A549 (cell line): Measurements from ENCODE around the gene CRMP1. TPM values are rescaled to one million over a fixed set of nuclear protein-coding genes. Genes with fewer than 3 reads are reported as not detected.

Experiments
- ATAC-seq, 2 experiments: fragments of 200-7000 bp in 1 of 2; fragments of >200 bp in 1 of 2; cut with Nextera tagmentation in 1 of 2; cut with Tn5 transposase in 1 of 2; 3 replicates each; pipeline versions ENCODE4 v1.8.0 to v1.9.1; 2018 to 2020; ENCODE audit warnings: mild to moderate bottlenecking in 1 of 2, moderate library complexity in 1 of 2
- CTCF ChIA-PET: fragments of 300-600 bp; sonication (Branson Sonifier 250); formaldehyde crosslinking; extraction: SDS; loops from one replicate; lab custom pipeline; 2021; ENCODE audit warnings: antibody characterized with exemption, inconsistent platforms; lab: Yijun Ruan, JAX
- POLR2A ChIA-PET: fragments of 350-600 bp; formaldehyde crosslinking; extraction: SDS; loops from one replicate; lab custom pipeline; 2021; ENCODE audit warnings: antibody characterized with exemption, inconsistent platforms; lab: Yijun Ruan, JAX
- DNase-seq, 2 experiments: peaks; one replicate each; pipeline versions ENCODE4 v3.0.0 to v3.0.0-alpha.2; 2011 to 2016; ENCODE audit warnings: low read depth in 1 of 2, low spot score in 1 of 2
- FAIRE-seq: peaks from 2 replicates; lab custom pipeline; 2011; peaks lifted over from hg19 to GRCh38; lab: Jason Lieb, UNC
- H3K27ac ChIP-seq, 2 experiments: fragments of >200 bp; sonication (Bioruptor Twin); formaldehyde crosslinking; 3 replicates each; pipeline ENCODE4 v1.5.1; 2016 to 2017
- H3K4me1 ChIP-seq: fragments of >200 bp; sonication (Bioruptor Twin); formaldehyde crosslinking; 3 replicates; pipeline ENCODE4 v1.6.1; 2016
- H3K4me2 ChIP-seq: fragments of >200 bp; sonication (Bioruptor Twin); formaldehyde crosslinking; 3 replicates; pipeline ENCODE4 v1.6.1; 2016
- H3K4me3 ChIP-seq: fragments of >200 bp; sonication (Bioruptor Twin); formaldehyde crosslinking; 3 replicates; pipeline ENCODE4 v1.5.1; 2016
- H3K9me3 ChIP-seq: fragments of >200 bp; sonication (Bioruptor Twin); formaldehyde crosslinking; 3 replicates; pipeline ENCODE4 v1.6.1; 2016
- CBX2 ChIP-seq: fragments of 200-600 bp; sonication (generic); IDR thresholded peaks from 2 replicates; pipeline ENCODE4 v1.6.1; 2016; ENCODE audit warnings: low read depth, mild to moderate bottlenecking, borderline replicate concordance
- CHD4 ChIP-seq: fragments of 200-600 bp; sonication (generic); IDR thresholded peaks from 2 replicates; pipeline ENCODE4 v1.6.1; 2016; ENCODE audit warnings: antibody characterized with exemption, mild to moderate bottlenecking, borderline replicate concordance
- EHF ChIP-seq: fragments of 250-450 bp; sonication (Bioruptor Pico); IDR thresholded peaks from 2 replicates; pipeline ENCODE4 v1.5.0; 2020; ENCODE audit warnings: mild to moderate bottlenecking
- EHMT2 ChIP-seq: fragments of 200-600 bp; sonication (generic); IDR thresholded peaks from 2 replicates; pipeline ENCODE4 v1.6.1; 2016; ENCODE audit warnings: antibody characterized with exemption, low read depth, mild to moderate bottlenecking, moderate library complexity
- FOSB ChIP-seq: fragments of 250-450 bp; sonication (Bioruptor Pico); IDR thresholded peaks from 2 replicates; pipeline ENCODE4 v1.5.0; 2020; ENCODE audit warnings: mild to moderate bottlenecking, moderate library complexity
- FOXS1 ChIP-seq: fragments of 250-450 bp; sonication (Bioruptor Pico); IDR thresholded peaks from 2 replicates; pipeline ENCODE4 v1.5.0; 2020; ENCODE audit warnings: mild to moderate bottlenecking, moderate library complexity
- GATA3 ChIP-seq: IDR thresholded peaks from 2 replicates; pipeline ENCODE4 v1.6.1; 2012; ENCODE audit warnings: borderline replicate concordance
- HOXA7 ChIP-seq: fragments of 250-450 bp; sonication (Bioruptor Pico); IDR thresholded peaks from 2 replicates; pipeline ENCODE4 v1.5.0; 2020; ENCODE audit warnings: mild to moderate bottlenecking, moderate library complexity
- JUN ChIP-seq, 2 experiments: fragments of >200 bp; sonication (Bioruptor Twin); formaldehyde crosslinking; IDR thresholded peaks; 2 replicates in 1 of 2; 3 replicates in 1 of 2; pipeline ENCODE4 v1.6.1; 2016 to 2017
- KDM1A ChIP-seq: fragments of 200-600 bp; sonication (generic); IDR thresholded peaks from 2 replicates; pipeline ENCODE4 v1.6.1; 2016; ENCODE audit warnings: low read depth, mild to moderate bottlenecking
- KDM5A ChIP-seq: fragments of 200-600 bp; sonication (generic); IDR thresholded peaks from 2 replicates; pipeline ENCODE4 v1.6.1; 2016; ENCODE audit warnings: antibody characterized with exemption, mild to moderate bottlenecking
- MYC ChIP-seq: IDR thresholded peaks from 2 replicates; pipeline ENCODE4 v1.6.1; 2012; ENCODE audit warnings: mild to moderate bottlenecking, inconsistent platforms, low read length, improper control_type of control experiment, borderline replicate concordance
- NFE2L2 ChIP-seq: fragments of 150-350 bp; conservative IDR thresholded peaks from 2 replicates; pipeline ENCODE4 v1.6.1; 2014; ENCODE audit warnings: low read length
- PHF8 ChIP-seq: fragments of 200-600 bp; sonication (generic); IDR thresholded peaks from 2 replicates; pipeline ENCODE4 v1.6.1; 2016; ENCODE audit warnings: low read depth, mild to moderate bottlenecking, antibody characterized with exemption, moderate library complexity, borderline replicate concordance
- RCOR1 ChIP-seq: fragments of 150-350 bp; IDR thresholded peaks from 2 replicates; pipeline ENCODE4 v1.6.1; 2014; ENCODE audit warnings: antibody characterized with exemption, low read length, low read depth
- RFX5 ChIP-seq: fragments of 450-650 bp; IDR thresholded peaks from 2 replicates; pipeline ENCODE4 v1.7.1; 2014; ENCODE audit warnings: antibody characterized with exemption, mild to moderate bottlenecking, moderate library complexity
- RNF2 ChIP-seq: fragments of 200-600 bp; sonication (generic); IDR thresholded peaks from 2 replicates; pipeline ENCODE4 v1.6.1; 2016; ENCODE audit warnings: low read depth, mild to moderate bottlenecking, antibody characterized with exemption, moderate library complexity, borderline replicate concordance
- ZNF302 ChIP-seq: fragments of 250-450 bp; sonication (Bioruptor Pico); IDR thresholded peaks from 2 replicates; pipeline ENCODE4 v1.9.0; 2021; ENCODE audit warnings: inconsistent platforms, mild to moderate bottlenecking, moderate library complexity
- ZSCAN20 ChIP-seq: fragments of 250-450 bp; sonication (Bioruptor Pico); IDR thresholded peaks from 2 replicates; pipeline ENCODE4 v1.8.0; 2022; ENCODE audit warnings: mild to moderate bottlenecking, moderate library complexity
- WGBS: methylation state at CpG from one replicate; pipeline ENCODE4 v1.1.6; 2017; ENCODE audit errors: missing lambda C conversion rate; 5-methylcytosine and 5-hydroxymethylcytosine counted together
- polyA plus RNA-seq, 4 experiments: library from polyadenylated mRNA; depleted of rRNA in 3 of 4; stranded (reverse); fragments of >200 nt; fragmentation: RNase III in 1 of 4; extraction: RNeasy Plus Mini Kit Qiagen cat#74134 plus additional on column Dnase treatment in 1 of 4; gene quantifications; 2 replicates in 3 of 4; 3 replicates in 1 of 4; pipeline ENCODE4 v1.2.3, GENCODE V29; 2011 to 2017
- TF ChIP-seq, protein P1 (sequence below): fragments of >200 bp; sonication (Bioruptor Twin); formaldehyde crosslinking; IDR thresholded peaks from 3 replicates; pipeline ENCODE4 v1.5.1; 2016
- TF ChIP-seq, protein P2 (sequence below): fragments of 450-650 bp; IDR thresholded peaks from 2 replicates; pipeline ENCODE4 v1.6.1; 2014; ENCODE audit warnings: antibody characterized with exemption
- TF ChIP-seq, protein P3 (sequence below): fragments of 250-450 bp; sonication (Bioruptor Pico); IDR thresholded peaks from 2 replicates; pipeline ENCODE4 v1.5.0; 2021; ENCODE audit warnings: mild to moderate bottlenecking, moderate library complexity, borderline replicate concordance
- TF ChIP-seq, protein P4 (sequence below): fragments of 150-350 bp; IDR thresholded peaks from 2 replicates; pipeline ENCODE4 v1.6.1; 2014; ENCODE audit warnings: low read depth, mild to moderate bottlenecking, low read length
- TF ChIP-seq, protein P5 (sequence below): fragments of >200 bp; sonication (Bioruptor Twin); formaldehyde crosslinking; IDR thresholded peaks from 3 replicates; pipeline ENCODE4 v1.6.1; 2016

CRMP1 gene
- polyA plus RNA-seq, 2 of the 4 experiments (the other 2 are of a cell fraction), result 0.74 to 0.80 TPM

DNA sequence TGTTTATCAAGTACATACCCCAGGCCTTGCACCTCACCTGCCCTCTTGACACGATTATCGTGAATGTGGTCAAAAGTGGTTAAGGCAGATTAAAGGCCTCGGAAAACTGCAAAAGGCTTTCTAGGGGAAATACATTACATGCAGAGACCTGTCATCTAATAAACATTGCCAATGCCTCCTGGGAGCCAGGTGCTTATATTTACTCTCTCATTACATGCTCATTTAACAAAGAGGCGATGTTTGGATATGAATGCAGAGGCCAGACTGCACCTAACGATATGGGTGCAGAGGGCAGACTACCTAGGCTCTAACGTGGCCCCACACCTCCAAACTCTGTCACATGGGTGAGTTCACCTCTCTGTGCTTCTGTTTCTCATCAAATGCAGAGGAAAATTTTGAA, 14.5 kb downstream of the CRMP1 start:
- FAIRE-seq, result no peak
- TF ChIP-seq PHF8 (no peak), EHF (CRISPR knock-in tag) (no peak), EHMT2 (no peak), GATA3 (no peak), CHD4 (no peak), JUN (IDR thresholded peaks at IDR 0.05) (no peak)

DNA sequence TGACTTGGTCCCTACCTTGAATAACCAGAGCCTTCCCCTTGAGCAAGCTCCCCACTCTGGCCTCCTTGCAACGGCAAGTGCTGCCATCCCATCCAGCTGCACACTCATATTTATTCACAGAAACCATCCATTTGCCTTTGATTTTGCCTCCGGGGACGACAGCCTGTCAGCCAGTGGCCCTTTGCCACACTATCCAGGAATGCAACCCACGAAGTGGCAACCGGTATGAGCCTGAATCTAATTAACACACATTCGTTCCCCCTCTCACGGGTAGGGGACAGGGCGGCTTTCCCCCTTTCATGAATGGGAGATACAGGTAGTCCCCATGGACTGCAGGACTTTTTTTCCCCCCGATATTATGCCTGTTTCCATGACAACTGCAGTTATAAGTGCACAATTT, 15.5 kb downstream of the CRMP1 start:
- Histone ChIP-seq H3K27ac (no peak overlapping the region), H3K4me3 (no peak overlapping the region), H3K4me2 (no peak overlapping the region), H3K4me1 (no peaks in the 10 kb centered on the region), H3K9me3 (no peaks in the 10 kb centered on the region)
- FAIRE-seq (no peak), ATAC-seq (no peak), DNase-seq (no peak)
- TF ChIP-seq, protein P1, sequence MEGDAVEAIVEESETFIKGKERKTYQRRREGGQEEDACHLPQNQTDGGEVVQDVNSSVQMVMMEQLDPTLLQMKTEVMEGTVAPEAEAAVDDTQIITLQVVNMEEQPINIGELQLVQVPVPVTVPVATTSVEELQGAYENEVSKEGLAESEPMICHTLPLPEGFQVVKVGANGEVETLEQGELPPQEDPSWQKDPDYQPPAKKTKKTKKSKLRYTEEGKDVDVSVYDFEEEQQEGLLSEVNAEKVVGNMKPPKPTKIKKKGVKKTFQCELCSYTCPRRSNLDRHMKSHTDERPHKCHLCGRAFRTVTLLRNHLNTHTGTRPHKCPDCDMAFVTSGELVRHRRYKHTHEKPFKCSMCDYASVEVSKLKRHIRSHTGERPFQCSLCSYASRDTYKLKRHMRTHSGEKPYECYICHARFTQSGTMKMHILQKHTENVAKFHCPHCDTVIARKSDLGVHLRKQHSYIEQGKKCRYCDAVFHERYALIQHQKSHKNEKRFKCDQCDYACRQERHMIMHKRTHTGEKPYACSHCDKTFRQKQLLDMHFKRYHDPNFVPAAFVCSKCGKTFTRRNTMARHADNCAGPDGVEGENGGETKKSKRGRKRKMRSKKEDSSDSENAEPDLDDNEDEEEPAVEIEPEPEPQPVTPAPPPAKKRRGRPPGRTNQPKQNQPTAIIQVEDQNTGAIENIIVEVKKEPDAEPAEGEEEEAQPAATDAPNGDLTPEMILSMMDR, result no peak
- TF ChIP-seq KDM1A, result no peak
- TF ChIP-seq RNF2, result no peak
- TF ChIP-seq, protein P2, sequence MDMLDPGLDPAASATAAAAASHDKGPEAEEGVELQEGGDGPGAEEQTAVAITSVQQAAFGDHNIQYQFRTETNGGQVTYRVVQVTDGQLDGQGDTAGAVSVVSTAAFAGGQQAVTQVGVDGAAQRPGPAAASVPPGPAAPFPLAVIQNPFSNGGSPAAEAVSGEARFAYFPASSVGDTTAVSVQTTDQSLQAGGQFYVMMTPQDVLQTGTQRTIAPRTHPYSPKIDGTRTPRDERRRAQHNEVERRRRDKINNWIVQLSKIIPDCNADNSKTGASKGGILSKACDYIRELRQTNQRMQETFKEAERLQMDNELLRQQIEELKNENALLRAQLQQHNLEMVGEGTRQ, result no peak
- TF ChIP-seq ZSCAN20, result no peak
- TF ChIP-seq EHF (CRISPR knock-in tag), result no peak
- no peak for TF ChIP-seq HOXA7 (CRISPR knock-in tag)
- no peak for TF ChIP-seq RCOR1
- no peak for TF ChIP-seq FOSB (CRISPR knock-in tag)
- no peak for TF ChIP-seq JUN (IDR thresholded peaks at IDR 0.05)
- no peak for TF ChIP-seq MYC
- TF ChIP-seq, protein P3, sequence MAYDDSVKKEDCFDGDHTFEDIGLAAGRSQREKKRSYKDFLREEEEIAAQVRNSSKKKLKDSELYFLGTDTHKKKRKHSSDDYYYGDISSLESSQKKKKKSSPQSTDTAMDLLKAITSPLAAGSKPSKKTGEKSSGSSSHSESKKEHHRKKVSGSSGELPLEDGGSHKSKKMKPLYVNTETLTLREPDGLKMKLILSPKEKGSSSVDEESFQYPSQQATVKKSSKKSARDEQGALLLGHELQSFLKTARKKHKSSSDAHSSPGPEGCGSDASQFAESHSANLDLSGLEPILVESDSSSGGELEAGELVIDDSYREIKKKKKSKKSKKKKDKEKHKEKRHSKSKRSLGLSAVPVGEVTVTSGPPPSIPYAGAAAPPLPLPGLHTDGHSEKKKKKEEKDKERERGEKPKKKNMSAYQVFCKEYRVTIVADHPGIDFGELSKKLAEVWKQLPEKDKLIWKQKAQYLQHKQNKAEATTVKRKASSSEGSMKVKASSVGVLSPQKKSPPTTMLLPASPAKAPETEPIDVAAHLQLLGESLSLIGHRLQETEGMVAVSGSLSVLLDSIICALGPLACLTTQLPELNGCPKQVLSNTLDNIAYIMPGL (CRISPR knock-in tag), result no peak
- 7% methylated on average over 9 of the region's 9 CpGs for WGBS
- POLR2A ChIA-PET, result no interaction called here
- CTCF ChIA-PET, result no interaction called here

More for the DNA sequence above, 14.5 kb downstream of the CRMP1 start:
- Histone ChIP-seq H3K4me1 (no peaks in the 10 kb centered on the region), H3K4me2 (no peak overlapping the region), H3K9me3 (no peaks in the 10 kb centered on the region), H3K27ac (no peak overlapping the region), H3K4me3 (no peak overlapping the region)
- POLR2A ChIA-PET, result no interaction called here
- ATAC-seq, result no peak
- no peak for DNase-seq
- WGBS, result 23% methylated on average over 6 of the region's 6 CpGs
- CTCF ChIA-PET, result no interaction called here

DNA sequence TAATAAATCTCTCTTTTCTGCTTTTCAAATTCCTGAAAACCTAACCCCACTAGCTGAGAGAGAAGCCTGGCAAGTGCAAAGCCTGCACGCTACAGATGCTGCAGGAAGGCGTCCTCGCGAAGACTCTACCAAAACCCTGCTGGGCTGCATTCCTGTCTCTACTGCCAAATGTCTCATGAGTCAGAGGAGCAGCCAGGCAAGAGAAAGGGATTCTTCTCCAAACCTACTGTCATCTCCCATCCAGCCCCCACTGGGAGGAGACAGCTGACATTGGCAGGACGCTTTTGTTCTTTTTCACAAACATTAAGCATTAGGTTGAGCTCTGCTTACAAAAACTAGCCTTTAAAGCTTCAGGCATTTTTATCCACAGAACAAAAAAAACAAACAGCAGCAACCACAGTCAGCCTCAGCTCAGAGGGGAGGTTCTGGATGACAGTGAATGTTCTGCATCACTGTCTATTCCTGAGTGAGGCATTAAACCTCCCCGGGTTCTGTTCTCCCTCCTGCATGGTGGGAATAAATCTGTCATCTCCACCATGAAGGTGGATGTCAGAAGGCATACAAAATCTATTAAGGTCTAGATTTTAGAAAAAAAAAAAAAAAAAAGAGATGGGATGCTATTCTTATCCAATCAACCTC, 18.0 kb downstream of the CRMP1 start:
- WGBS, result 0% methylated on average over 6 of the region's 6 CpGs
- FAIRE-seq, result no peak
- ChIA-PET POLR2A (no interaction called here), CTCF (interaction anchor here (0.6 to 1.5 kb wide), 3 partner anchors 123 to 595 kb away, joined by 3 to 5 read pairs (median 3); no protein-coding TSS in a partner anchor)
- Histone ChIP-seq H3K27ac (no peak overlapping the region), H3K4me3 (no peak overlapping the region), H3K4me1 (no peaks in the 10 kb centered on the region), H3K4me2 (no peak overlapping the region), H3K9me3 (no peaks in the 10 kb centered on the region)
- DNase-seq, result no peak
- 0 out of 6 replicates have a peak, but pooled peaks of 1 of the 2 experiments have one; percentile 54 for ATAC-seq
- TF ChIP-seq, protein P4, sequence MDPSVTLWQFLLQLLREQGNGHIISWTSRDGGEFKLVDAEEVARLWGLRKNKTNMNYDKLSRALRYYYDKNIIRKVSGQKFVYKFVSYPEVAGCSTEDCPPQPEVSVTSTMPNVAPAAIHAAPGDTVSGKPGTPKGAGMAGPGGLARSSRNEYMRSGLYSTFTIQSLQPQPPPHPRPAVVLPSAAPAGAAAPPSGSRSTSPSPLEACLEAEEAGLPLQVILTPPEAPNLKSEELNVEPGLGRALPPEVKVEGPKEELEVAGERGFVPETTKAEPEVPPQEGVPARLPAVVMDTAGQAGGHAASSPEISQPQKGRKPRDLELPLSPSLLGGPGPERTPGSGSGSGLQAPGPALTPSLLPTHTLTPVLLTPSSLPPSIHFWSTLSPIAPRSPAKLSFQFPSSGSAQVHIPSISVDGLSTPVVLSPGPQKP, result no peak
- TF ChIP-seq, protein P5, sequence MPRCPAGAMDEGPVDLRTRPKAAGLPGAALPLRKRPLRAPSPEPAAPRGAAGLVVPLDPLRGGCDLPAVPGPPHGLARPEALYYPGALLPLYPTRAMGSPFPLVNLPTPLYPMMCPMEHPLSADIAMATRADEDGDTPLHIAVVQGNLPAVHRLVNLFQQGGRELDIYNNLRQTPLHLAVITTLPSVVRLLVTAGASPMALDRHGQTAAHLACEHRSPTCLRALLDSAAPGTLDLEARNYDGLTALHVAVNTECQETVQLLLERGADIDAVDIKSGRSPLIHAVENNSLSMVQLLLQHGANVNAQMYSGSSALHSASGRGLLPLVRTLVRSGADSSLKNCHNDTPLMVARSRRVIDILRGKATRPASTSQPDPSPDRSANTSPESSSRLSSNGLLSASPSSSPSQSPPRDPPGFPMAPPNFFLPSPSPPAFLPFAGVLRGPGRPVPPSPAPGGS, result no peak
- TF ChIP-seq FOXS1 (CRISPR knock-in tag), result no peak
- no peak for TF ChIP-seq ZSCAN20
- TF ChIP-seq GATA3, result no peak
- TF ChIP-seq, protein P2, result no peak
- TF ChIP-seq KDM5A, result no peak
- no peak for TF ChIP-seq NFE2L2
- no peak for TF ChIP-seq RCOR1
- TF ChIP-seq RFX5, result no peak
- no peak for TF ChIP-seq ZNF302
- TF ChIP-seq CBX2, result no peak
- no peak for TF ChIP-seq KDM1A
